Adrenal gland (tissue), 19 donors: ENCODE results near the gene PCDHA13. TPM values are rescaled to one million over a fixed set of nuclear protein-coding genes. Genes with fewer than 3 reads are reported as not detected.
A peak's percentile ranks its signal among the peaks of the same experiment; 100 is the strongest.
"Not testable (repeated sequence)": the region's sequence is repeated elsewhere in the genome, so short reads cannot be mapped to it uniquely, and the experiment has no call there.

Experiments
- DNase-seq, 7 donors: peaks; one replicate each; pipeline ENCODE4 v3.0.0-alpha.2; 2019 to 2020
- H3K27ac ChIP-seq, 5 donors: fragments of 200-600 bp; sonication (generic) in 4 of 5; 1 replicate in 3 of 5; 2 replicates in 2 of 5; pipeline versions ENCODE4 v1.5.1 to v1.8.0; 2016 to 2020; ENCODE audit warnings: mild to moderate bottlenecking in 1 of 5
- H3K27me3 ChIP-seq: fragments of 200-600 bp; 2 replicates; pipeline ENCODE4 v1.8.0; 2021
- H3K36me3 ChIP-seq, 2 donors: fragments of 200-600 bp; replicated peaks in 1 of 2; 1 replicate in 1 of 2; 2 replicates in 1 of 2; pipeline versions ENCODE4 v1.5.1 to v1.8.0; 2018 to 2022
- H3K4me1 ChIP-seq, 2 donors: fragments of 200-600 bp; replicated peaks in 1 of 2; 1 replicate in 1 of 2; 2 replicates in 1 of 2; pipeline versions ENCODE4 v1.5.1 to v1.8.0; 2018 to 2021
- H3K4me3 ChIP-seq, 4 donors: fragments of 200-600 bp; sonication (generic) in 3 of 4; one replicate each; pipeline ENCODE4 v1.5.1; 2016 to 2018
- H3K9me3 ChIP-seq, 3 donors: fragments of 200-600 bp; sonication (generic) in 1 of 3; replicated peaks in 1 of 3; 1 replicate in 2 of 3; 2 replicates in 1 of 3; pipeline versions ENCODE4 v1.5.1 to v1.8.0; 2016 to 2021
- POLR2A ChIP-seq, 2 donors: fragments of 450-650 bp; IDR thresholded peaks; one replicate each; pipeline ENCODE4 v1.6.1; 2017; ENCODE audit warnings: antibody characterized with exemption in 2 of 2, mild to moderate bottlenecking in 2 of 2, moderate library complexity in 1 of 2
- WGBS, 4 donors: extraction: QIAGEN DNeasy Blood & Tissue Kit in 2 of 4; methylation state at CpG; one replicate each; pipeline versions ENCODE4 v1.1.5 to v1.1.7; 2013 to 2017; 5-methylcytosine and 5-hydroxymethylcytosine counted together
- intact Hi-C, 2 donors: fragments of 100-400 bp; cut with DNase I; formaldehyde crosslinking; loops; one replicate each; pipeline versions ENCODE4 v1.14.1 to v1.15.0; 2022 to 2023
- long read RNA-seq, 10 donors: library from polyadenylated mRNA in 3 of 10; unstranded in 2 of 10; stranded (forward) in 1 of 10; transcript quantifications; one replicate each; pipeline ENCODE4 v2.0.0 and lab custom pipeline, GENCODE V29; 2021 to 2026
- polyA plus RNA-seq, 3 donors: library from polyadenylated mRNA; stranded (reverse); fragments of 200-250 nt in 2 of 3; fragments of 350-450 nt in 1 of 3; fragmentation: Illumina TruSeq in 1 of 3; extraction: RNeasy Lipid Tissue Mini Kit (QIAGEN cat#74804) in 1 of 3; gene quantifications; one replicate each; pipeline ENCODE4 v1.2.3, GENCODE V29; 2013 to 2014
- total RNA-seq, 9 donors: library from RNA; depleted of rRNA in 4 of 9; stranded (reverse); fragments of >200 nt in 4 of 9; fragments of 120-200 nt in 1 of 9; fragmentation: NEBNext Ultra II Directional in 1 of 9; extraction: Animal tissue kit (Norgen Biotek cat#: 25700) in 1 of 9; gene quantifications; one replicate each; pipeline versions ENCODE4 v1.1.0 to v1.2.4, GENCODE V29; 2013 to 2023
- TF ChIP-seq, protein P1 (sequence below), 6 experiments: fragments of 450-650 bp in 4 of 6; fragments of 200-600 bp in 2 of 6; sonication (generic) in 1 of 6; IDR thresholded peaks; 1 replicate in 5 of 6; 2 replicates in 1 of 6; pipeline versions ENCODE4 v1.5.1 to v1.8.0; 2016 to 2021; ENCODE audit warnings: antibody characterized with exemption in 6 of 6, mild to moderate bottlenecking in 2 of 6, moderate library complexity in 1 of 6
- donor health status: healthy with polysubstance abuse.
- donor health status: Bipolar disorder and iron deficiency.
- donor health status: DM: yes; HTN: yes; CAD: no.
- donor health status: DM: no; HTN: no; CAD: no.
- donor health status: DM: no; HTN: no; CAD: no.
- donor health status: DM: yes; HTN: yes; CAD: no.

PCDHA13 gene, protein sequence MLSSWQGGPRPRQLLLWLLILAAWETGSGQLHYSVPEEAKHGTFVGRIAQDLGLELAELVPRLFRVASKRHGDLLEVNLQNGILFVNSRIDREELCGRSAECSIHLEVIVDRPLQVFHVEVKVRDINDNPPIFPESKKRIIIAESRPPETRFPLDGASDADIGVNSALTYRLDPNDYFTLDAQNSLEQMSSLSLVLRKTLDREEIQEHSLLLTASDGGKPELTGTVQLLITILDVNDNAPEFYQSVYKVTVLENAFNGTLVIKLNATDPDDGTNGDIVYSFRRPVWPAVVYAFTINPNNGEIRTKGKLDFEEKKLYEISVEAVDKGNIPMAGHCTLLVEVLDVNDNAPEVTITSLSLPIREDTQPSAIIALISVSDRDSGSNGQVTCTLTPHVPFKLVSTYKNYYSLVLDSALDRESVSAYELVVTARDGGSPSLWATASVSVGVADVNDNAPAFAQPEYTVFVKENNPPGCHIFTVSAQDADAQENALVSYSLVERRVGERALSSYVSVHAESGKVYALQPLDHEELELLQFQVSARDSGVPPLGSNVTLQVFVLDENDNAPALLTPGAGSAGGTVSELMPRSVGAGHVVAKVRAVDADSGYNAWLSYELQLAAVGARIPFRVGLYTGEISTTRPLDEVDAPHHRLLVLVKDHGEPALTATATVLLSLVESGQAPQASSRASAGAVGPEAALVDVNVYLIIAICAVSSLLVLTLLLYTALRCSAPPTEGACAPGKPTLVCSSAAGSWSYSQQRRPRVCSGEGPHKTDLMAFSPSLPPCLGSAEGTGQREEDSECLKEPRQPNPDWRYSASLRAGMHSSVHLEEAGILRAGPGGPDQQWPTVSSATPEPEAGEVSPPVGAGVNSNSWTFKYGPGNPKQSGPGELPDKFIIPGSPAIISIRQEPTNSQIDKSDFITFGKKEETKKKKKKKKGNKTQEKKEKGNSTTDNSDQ
- total RNA-seq = under 1 TPM in 8 of 9 donors, not detected in 1; 0.12 to 0.98 (median 0.55) TPM
- under 1 TPM; 0.13 to 0.32 (median 0.26) TPM for polyA plus RNA-seq
- long read RNA-seq, donor 1 = 0 reads
- long read RNA-seq, donor 2 = 0 reads
- long read RNA-seq, donor 3 = 0 reads
- long read RNA-seq, donor 4 = 0 reads
- long read RNA-seq, donor 5, partial matches to known transcripts = 1 of 2 reads
- long read RNA-seq, donor 5, other reads (novel, unspliced or antisense) = 1 of 2 reads
- long read RNA-seq, donor 6, full-length matches to known transcripts = 1 of 1 reads
- long read RNA-seq, donor 6, partial matches to known transcripts = 0 of 1 reads
- long read RNA-seq, donor 6, other reads (novel, unspliced or antisense) = 0 of 1 reads
- long read RNA-seq, donor 7 = 0 reads
- long read RNA-seq, donor 8 = 0 reads
- long read RNA-seq, donor 9 = 0 reads
- long read RNA-seq, donor 10 = 0 reads

DNA sequence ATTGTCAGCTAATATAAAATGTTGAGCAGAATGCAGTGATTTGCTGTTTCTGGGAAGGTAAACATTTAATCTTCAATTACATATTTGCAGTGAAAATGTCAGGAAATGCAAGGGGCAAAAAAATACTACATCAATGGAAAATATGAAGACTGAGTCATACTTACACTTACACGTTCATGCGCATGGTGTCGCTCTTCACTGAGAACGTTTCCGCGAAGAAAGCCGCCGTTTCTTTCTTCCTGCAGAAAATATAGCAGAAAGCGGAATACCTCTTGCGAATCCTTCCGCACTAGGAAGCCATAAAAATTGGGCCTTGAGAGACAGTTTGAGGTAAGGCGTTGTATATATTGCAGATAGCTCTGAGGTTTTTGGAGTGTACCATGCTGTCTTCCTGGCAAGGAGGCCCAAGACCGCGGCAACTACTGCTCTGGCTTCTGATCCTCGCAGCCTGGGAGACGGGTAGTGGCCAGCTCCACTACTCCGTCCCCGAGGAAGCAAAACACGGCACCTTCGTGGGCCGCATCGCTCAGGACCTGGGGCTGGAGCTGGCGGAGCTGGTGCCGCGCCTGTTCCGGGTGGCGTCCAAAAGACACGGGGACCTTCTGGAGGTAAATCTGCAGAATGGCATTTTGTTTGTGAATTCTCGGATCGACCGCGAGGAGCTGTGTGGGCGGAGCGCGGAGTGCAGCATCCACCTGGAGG lies at the start of gene PCDHA13:
Gene PCDHA13 (plus strand): TSS at position 236 of the 702 bp plus-strand sequence. CDS start 145 bp downstream, at position 381.
- intact Hi-C loops = no loop called here
- no peak for DNase-seq
- H3K9me3 ChIP-seq = no peaks in the 10 kb centered on the region
- H3K27ac ChIP-seq = no peak within 1 kb of the TSS
- 9 to 14% (median 11%) methylated on average over 14 to 35 of the region's 35 CpGs for WGBS, 4 donors
- H3K4me3 ChIP-seq = peak within 1 kb of the TSS in 1 of 4 donors; percentile 35
- no peaks in the 10 kb centered on the region for H3K4me1 ChIP-seq
- peaks cover 5% of the 10 kb centered on the region for H3K27me3 ChIP-seq
- H3K36me3 ChIP-seq = no peaks in the 10 kb centered on the region
- TF ChIP-seq, protein P1, sequence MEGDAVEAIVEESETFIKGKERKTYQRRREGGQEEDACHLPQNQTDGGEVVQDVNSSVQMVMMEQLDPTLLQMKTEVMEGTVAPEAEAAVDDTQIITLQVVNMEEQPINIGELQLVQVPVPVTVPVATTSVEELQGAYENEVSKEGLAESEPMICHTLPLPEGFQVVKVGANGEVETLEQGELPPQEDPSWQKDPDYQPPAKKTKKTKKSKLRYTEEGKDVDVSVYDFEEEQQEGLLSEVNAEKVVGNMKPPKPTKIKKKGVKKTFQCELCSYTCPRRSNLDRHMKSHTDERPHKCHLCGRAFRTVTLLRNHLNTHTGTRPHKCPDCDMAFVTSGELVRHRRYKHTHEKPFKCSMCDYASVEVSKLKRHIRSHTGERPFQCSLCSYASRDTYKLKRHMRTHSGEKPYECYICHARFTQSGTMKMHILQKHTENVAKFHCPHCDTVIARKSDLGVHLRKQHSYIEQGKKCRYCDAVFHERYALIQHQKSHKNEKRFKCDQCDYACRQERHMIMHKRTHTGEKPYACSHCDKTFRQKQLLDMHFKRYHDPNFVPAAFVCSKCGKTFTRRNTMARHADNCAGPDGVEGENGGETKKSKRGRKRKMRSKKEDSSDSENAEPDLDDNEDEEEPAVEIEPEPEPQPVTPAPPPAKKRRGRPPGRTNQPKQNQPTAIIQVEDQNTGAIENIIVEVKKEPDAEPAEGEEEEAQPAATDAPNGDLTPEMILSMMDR (IDR thresholded peaks at IDR 0.05) = peak in 4 of 6 experiments; percentile 13 to 41 (median 30)
- no peak for TF ChIP-seq POLR2A (IDR thresholded peaks at IDR 0.05)

DNA sequence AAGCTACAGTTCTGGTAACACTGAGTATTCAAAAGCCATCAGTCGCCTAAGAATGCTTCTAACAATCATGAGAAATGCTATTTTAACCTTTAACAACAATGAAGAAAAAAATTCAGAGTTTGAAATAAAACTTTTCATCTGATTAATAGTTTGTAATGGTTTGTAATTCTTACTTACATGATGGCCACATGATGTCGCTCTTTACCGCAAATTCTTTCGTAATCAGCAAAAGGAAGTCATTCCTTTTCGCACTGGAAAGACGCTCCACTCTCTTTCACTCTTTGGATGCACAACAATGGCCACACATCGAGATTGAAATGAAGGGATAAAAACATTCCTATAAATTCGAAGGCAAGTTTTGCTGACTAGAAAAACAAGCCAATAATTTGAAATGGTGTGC lies 47.9 kb upstream of the PCDHA13 start, which contains the start of gene PCDHA7:
Gene PCDHA7 (plus strand): TSS at position 277 of the 400 bp plus-strand sequence. CDS start 115 bp downstream, at position 392.
- Histone ChIP-seq H3K27ac (no peak within 1 kb of the TSS), H3K4me1 (no peaks in the 10 kb centered on the region), H3K36me3 (no peaks in the 10 kb centered on the region), H3K4me3 (no peak within 1 kb of the TSS), H3K9me3 (no peaks in the 10 kb centered on the region), H3K27me3 (peaks cover 21% of the 10 kb centered on the region)
- TF ChIP-seq, protein P1 (IDR thresholded peaks at IDR 0.05) = no peak
- no peak for TF ChIP-seq POLR2A (IDR thresholded peaks at IDR 0.05)
- intact Hi-C loops = no loop called here
- WGBS, 4 donors = 5 to 14% (median 8%) methylated on average over 8 of the region's 8 CpGs
- DNase-seq = no peak

DNA sequence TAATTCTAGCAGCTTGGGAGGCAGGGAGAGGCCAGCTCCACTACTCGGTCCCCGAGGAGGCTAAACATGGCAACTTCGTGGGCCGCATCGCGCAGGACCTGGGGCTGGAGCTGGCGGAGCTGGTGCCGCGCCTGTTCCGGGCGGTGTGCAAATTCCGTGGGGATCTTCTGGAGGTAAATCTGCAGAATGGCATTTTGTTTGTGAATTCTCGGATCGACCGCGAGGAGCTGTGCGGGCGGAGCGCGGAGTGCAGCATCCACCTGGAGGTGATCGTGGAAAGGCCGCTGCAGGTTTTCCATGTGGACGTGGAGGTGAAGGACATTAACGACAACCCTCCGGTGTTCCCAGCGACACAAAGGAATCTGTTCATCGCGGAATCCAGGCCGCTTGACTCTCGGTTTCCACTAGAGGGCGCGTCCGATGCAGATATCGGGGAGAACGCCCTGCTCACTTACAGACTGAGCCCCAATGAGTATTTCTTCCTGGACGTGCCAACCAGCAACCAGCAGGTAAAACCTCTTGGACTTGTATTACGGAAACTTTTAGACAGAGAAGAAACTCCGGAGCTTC lies 47.4 kb upstream of the PCDHA13 start:
- intact Hi-C loops = not testable (repeated sequence)
- H3K27me3 ChIP-seq = peaks cover 21% of the 10 kb centered on the region

More for the DNA sequence above, 47.4 kb upstream of the PCDHA13 start:
- not testable (repeated sequence) for H3K4me3 ChIP-seq, DNase-seq, H3K36me3 ChIP-seq, H3K4me1 ChIP-seq, H3K9me3 ChIP-seq, H3K27ac ChIP-seq
- 16 to 20% (median 18%) methylated on average over 19 to 26 of the region's 38 CpGs for WGBS, 4 donors
